GM12878 (cell line): ENCODE results near the gene LHFPL4. TPM values are rescaled to one million over a fixed set of nuclear protein-coding genes. Genes with fewer than 3 reads are reported as not detected.

ENCODE experiments used
- ATAC-seq: fragments of 200-7000 bp; cut with Tn5 transposase; 3 replicates; pipeline ENCODE4 v1.9.1; 2020; ENCODE audit warnings: mild to moderate bottlenecking, moderate library complexity
- BruUV-seq: library from RNA; stranded (reverse); fragments of 400-500 nt; replicated peaks from 2 replicates; lab custom pipeline; 2021; lab: Mats Ljungman, UMichigan
- CTCF ChIA-PET: fragments of 300-600 bp; sonication (Branson Sonifier 250); formaldehyde crosslinking; extraction: SDS; loops from one replicate; lab custom pipeline; 2021; ENCODE audit warnings: inconsistent platforms; lab: Yijun Ruan, JAX
- POLR2A ChIA-PET: fragments of 350-600 bp; formaldehyde crosslinking; extraction: SDS; loops from one replicate; lab custom pipeline; 2021; ENCODE audit warnings: inconsistent platforms; lab: Charles Lee
- RAD21 ChIA-PET: fragments of 300-600 bp; sonication (Branson Sonifier 250); formaldehyde crosslinking; loops from one replicate; lab custom pipeline; 2023; ENCODE audit warnings: antibody characterized with exemption; ENCODE audit not compliant: unreplicated experiment; lab: Charles Lee
- SMC1A ChIA-PET: fragments of 300-600 bp; sonication (Branson Sonifier 250); formaldehyde crosslinking; loops from one replicate; lab custom pipeline; 2023; ENCODE audit not compliant: unreplicated experiment, uncharacterized antibody; lab: Charles Lee
- DNase-seq: peaks from one replicate; pipeline ENCODE4 v3.0.0-alpha.2; 2011; ENCODE audit warnings: low read depth, low spot score
- FAIRE-seq: peaks from 3 replicates; lab custom pipeline; 2011; peaks lifted over from hg19 to GRCh38; lab: Jason Lieb, UNC
- H2AFZ ChIP-seq: 2 replicates; pipeline ENCODE4 v1.6.0; 2011; ENCODE audit warnings: low read depth, low read length, control low read depth; ENCODE audit not compliant: control insufficient read depth
- H3K27ac ChIP-seq: 2 replicates; pipeline ENCODE4 v1.5.1; 2011; ENCODE audit warnings: control low read depth; ENCODE audit not compliant: control insufficient read depth, insufficient read depth
- H3K27me3 ChIP-seq, 2 experiments: replicated peaks in 1 of 2; 2 replicates each; pipeline versions ENCODE4 v1.6.0 to v1.6.1; 2011; ENCODE audit warnings: low read length in 1 of 2; ENCODE audit not compliant: control insufficient read depth in 2 of 2, insufficient read depth in 2 of 2
- H3K36me3 ChIP-seq, 2 experiments: 2 replicates each; pipeline ENCODE4 v1.5.1; 2011; ENCODE audit warnings: low read length in 1 of 2; ENCODE audit not compliant: control insufficient read depth in 2 of 2, insufficient read depth in 2 of 2
- H3K4me1 ChIP-seq: 2 replicates; pipeline ENCODE4 v1.6.1; 2011; ENCODE audit warnings: mild to moderate bottlenecking, low read length, moderate library complexity, mixed read lengths; ENCODE audit not compliant: control insufficient read depth, insufficient read depth
- H3K4me2 ChIP-seq: 2 replicates; pipeline ENCODE4 v1.6.0; 2011; ENCODE audit warnings: control low read depth; ENCODE audit not compliant: control insufficient read depth, insufficient read depth
- H3K4me3 ChIP-seq: fragments of 200-600 bp; sonication (generic); 2 replicates; pipeline ENCODE4 v1.5.1; 2016
- H3K79me2 ChIP-seq: 2 replicates; pipeline ENCODE4 v1.6.0; 2011; ENCODE audit warnings: low read length; ENCODE audit not compliant: control insufficient read depth, insufficient read depth
- H3K9ac ChIP-seq: 2 replicates; pipeline ENCODE4 v1.8.0; 2011; ENCODE audit warnings: low read length, control low read depth, mixed read lengths; ENCODE audit not compliant: control insufficient read depth, insufficient read depth
- H3K9me3 ChIP-seq: replicated peaks from 3 replicates; pipeline ENCODE4 v1.5.1; 2011; ENCODE audit warnings: mild to moderate bottlenecking, low read length; ENCODE audit not compliant: control insufficient read depth, insufficient read depth
- H4K20me1 ChIP-seq: 2 replicates; pipeline ENCODE4 v1.6.0; 2011; ENCODE audit not compliant: control insufficient read depth, insufficient read depth
- BCLAF1 ChIP-seq: fragments of 450-650 bp; IDR thresholded peaks from 2 replicates; pipeline ENCODE4 v1.6.1; 2017; ENCODE audit warnings: antibody characterized with exemption, mild to moderate bottlenecking, moderate library complexity
- CEBPZ ChIP-seq: fragments of 150-350 bp; IDR thresholded peaks from 2 replicates; pipeline ENCODE4 v1.6.1; 2016; ENCODE audit warnings: low read depth, low read length
- CHD1 ChIP-seq: IDR thresholded peaks from 2 replicates; pipeline ENCODE4 v1.6.1; 2012; ENCODE audit warnings: low read depth, low read length, improper control_type of control experiment
- CHD4 ChIP-seq: fragments of 200-600 bp; sonication (generic); IDR thresholded peaks from 2 replicates; pipeline ENCODE4 v1.6.1; 2016; ENCODE audit warnings: mild to moderate bottlenecking
- MAX ChIP-seq: IDR thresholded peaks from 2 replicates; pipeline ENCODE4 v1.6.1; 2012; ENCODE audit warnings: low read depth, low read length, improper control_type of control experiment
- NFYA ChIP-seq: IDR thresholded peaks from 2 replicates; pipeline ENCODE4 v1.6.1; 2011; ENCODE audit warnings: low read depth, mild to moderate bottlenecking, low read length, improper control_type of control experiment, borderline replicate concordance
- NKRF ChIP-seq: fragments of 450-650 bp; conservative IDR thresholded peaks from 2 replicates; pipeline ENCODE4 v1.6.1; 2017; ENCODE audit warnings: mild to moderate bottlenecking, moderate library complexity
- NR2F1 ChIP-seq: fragments of 450-650 bp; conservative IDR thresholded peaks from 2 replicates; pipeline ENCODE4 v1.6.1; 2017; ENCODE audit warnings: mild to moderate bottlenecking
- SUZ12 ChIP-seq: fragments of 200-600 bp; sonication (generic); IDR thresholded peaks from one replicate; pipeline ENCODE4 v1.6.1; 2018; ENCODE audit warnings: antibody characterized with exemption, mild to moderate bottlenecking; ENCODE audit not compliant: unreplicated experiment
- ZBTB40 ChIP-seq: fragments of 450-650 bp; IDR thresholded peaks from 2 replicates; pipeline ENCODE4 v1.6.1; 2016; ENCODE audit warnings: mild to moderate bottlenecking, moderate library complexity, borderline replicate concordance
- WGBS: methylation state at CpG from one replicate; pipeline ENCODE4 v1.1.6; 2016; ENCODE audit warnings: low lambda C conversion rate; ENCODE audit not compliant: insufficient replicate concordance, insufficient coverage; ENCODE audit errors: missing lambda C conversion rate; 5-methylcytosine and 5-hydroxymethylcytosine counted together
- in situ Hi-C: fragments of 300-500 bp; cut with MboI; formaldehyde crosslinking; loops from 9 replicates; pipeline ENCODE4 v1.14.3; 2018; ENCODE audit warnings: mixed read lengths
- intact Hi-C: fragments of 100-400 bp; cut with micrococcal nuclease; formaldehyde crosslinking; loops from one replicate; pipeline ENCODE4 v1.14.2; 2022; ENCODE audit not compliant: unreplicated experiment
- polyA plus RNA-seq, 11 experiments: library from polyadenylated mRNA; depleted of rRNA in 4 of 11; unstranded in 6 of 11; stranded (reverse) in 5 of 11; fragments of >200 nt; fragmentation: Nextera tagmentation in 4 of 11; fragmentation: Illumina TruSeq in 1 of 11; extraction: Ambion mirVana in 4 of 11; extraction: Trizol in 1 of 11; gene quantifications; 1 replicate in 1 of 11; 2 replicates in 10 of 11; pipeline versions ENCODE4 v1.2.1 to v1.2.3, GENCODE V29; 2011 to 2016; ENCODE audit warnings: inconsistent platforms in 2 of 11, missing spikeins in 2 of 11, low read depth in 1 of 11
- total RNA-seq, 4 experiments: library from RNA; depleted of rRNA in 3 of 4; stranded (reverse); fragments of >200 nt in 3 of 4; fragmentation: Illumina TruSeq in 1 of 4; extraction: Trizol in 1 of 4; gene quantifications; 2 replicates each; pipeline versions ENCODE4 v1.2.1 to v1.2.3, GENCODE V29; 2013 to 2021

LHFPL4 gene
- total and polyA plus RNA-seq, 10 of the 15 experiments (the other 5 are each of a cell fraction or from before 2014, with no cell fraction given): 0.05 to 0.15 TPM; not detected in 8

- WGBS: 24% methylated on average over 12 of the region's 12 CpGs
- ChIA-PET RAD21 (no interaction called here), SMC1A (no interaction called here), CTCF (no interaction called here), POLR2A (no interaction called here)
- TF ChIP-seq MAX (no peak), CHD4 (no peak), CHD1 (no peak), NFYA (no peak), NKRF (no peak), BCLAF1 (no peak), CEBPZ (no peak), ZBTB40 (no peak), NR2F1 (no peak), SUZ12 (no peak)
- FAIRE-seq: no peak
- in situ Hi-C loops: no loop called here
- Histone ChIP-seq H3K27ac (no peak overlapping the region), H3K27me3 (peaks cover 0 to 1% of the 10 kb centered on the region in 2 experiments; a peak in 2 of 4 replicates), H3K4me3 (no peak overlapping the region), H3K4me1 (no peaks in the 10 kb centered on the region), H4K20me1 (no peaks in the 10 kb centered on the region), H3K79me2 (no peaks in the 10 kb centered on the region), H3K4me2 (no peak overlapping the region), H2AFZ (no peak overlapping the region), H3K36me3 (no peaks in the 10 kb centered on the region), H3K9ac (no peak overlapping the region), H3K9me3 (no peaks in the 10 kb centered on the region)
- no peak for ATAC-seq
- no TSS peak for BruUV-seq
- no peak for DNase-seq
- intact Hi-C loops: no loop called here
These were observed 409 bp upstream of the LHFPL4 start for GRCh38 chr3:9553948-9554513.
